Activated T-cell treated with anti-CD3 and anti-CD28 coated beads, Interleukin-2, amount 50 U/mL, for 48 hours (primary cell): ENCODE measurements around the gene LINC01488.

Experiments used
- DNase-seq, 2 experiments: peaks; one replicate each; pipeline ENCODE4 v3.0.0-alpha.2; 2020

LINC01488 gene

GRCh38 chr11:69513196-69513595 is 31.7 kb downstream of the LINC01488 start:
- no peak for DNase-seq

- DNase-seq, result no peak
These were observed 32.3 kb downstream of the LINC01488 start for GRCh38 chr11:69513663-69514224.

- DNase-seq, result no peak
These were observed 33.3 kb downstream of the LINC01488 start for GRCh38 chr11:69514771-69515170.

- DNase-seq, result no peak
These were observed 34.1 kb downstream of the LINC01488 start for GRCh38 chr11:69515271-69516245.

- DNase-seq, result no peak
These were observed 35.1 kb downstream of the LINC01488 start for GRCh38 chr11:69516526-69516925.

GRCh38 chr11:69518081-69518950 is 36.9 kb downstream of the LINC01488 start:
- DNase-seq, result no peak

GRCh38 chr11:69520186-69520916 is 38.9 kb downstream of the LINC01488 start:
- DNase-seq, result no peak

GRCh38 chr11:69521457-69521856 is 40.0 kb downstream of the LINC01488 start:
- DNase-seq, result no peak

GRCh38 chr11:69523453-69523852 is 42.0 kb downstream of the LINC01488 start:
- DNase-seq, result no peak

- no peak for DNase-seq
These were observed 42.9 kb downstream of the LINC01488 start for GRCh38 chr11:69524291-69524882.

- no peak for DNase-seq
These were observed 43.5 kb downstream of the LINC01488 start for GRCh38 chr11:69524991-69525411.

GRCh38 chr11:69525516-69526452 is 44.3 kb downstream of the LINC01488 start:
- no peak for DNase-seq

- no peak for DNase-seq
These were observed 45.0 kb downstream of the LINC01488 start for GRCh38 chr11:69526453-69526810.

GRCh38 chr11:69529001-69529400 is 47.5 kb downstream of the LINC01488 start:
- no peak for DNase-seq

GRCh38 chr11:69530278-69531070 is 49.0 kb downstream of the LINC01488 start:
- DNase-seq, result no peak

- no peak for DNase-seq
These were observed 49.7 kb downstream of the LINC01488 start for GRCh38 chr11:69531071-69531716.

- DNase-seq, result no peak
These were observed 50.2 kb downstream of the LINC01488 start for GRCh38 chr11:69531717-69532088.

- no peak for DNase-seq
These were observed 52.1 kb downstream of the LINC01488 start for GRCh38 chr11:69533296-69534165.

GRCh38 chr11:69534166-69534530 is 52.7 kb downstream of the LINC01488 start:
- DNase-seq, result no peak
